Gastroesophageal sphincter (tissue), 4 donors: ENCODE measurements around the gene TADA2B. TPM values are rescaled to one million over a fixed set of nuclear protein-coding genes. Genes with fewer than 3 reads are reported as not detected.
"Not testable (repeated sequence)": the region's sequence is repeated elsewhere in the genome, so short reads cannot be mapped to it uniquely, and the experiment has no call there.

Experiments used
- ATAC-seq: fragments of 150-250 bp; one replicate; pipeline ENCODE4 v1.9.1; 2016; ENCODE audit warnings: mild to moderate bottlenecking, moderate library complexity
- H3K27ac ChIP-seq, 4 donors: fragments of 200-600 bp; sonication (generic) in 3 of 4; 1 replicate in 3 of 4; 2 replicates in 1 of 4; pipeline ENCODE4 v1.5.1; 2016 to 2019
- H3K27me3 ChIP-seq: fragments of 200-600 bp; sonication (generic); one replicate; pipeline ENCODE4 v1.5.1; 2019
- H3K36me3 ChIP-seq, 2 donors: fragments of 200-600 bp; sonication (generic); one replicate each; pipeline ENCODE4 v1.5.1; 2019; ENCODE audit warnings: control low read depth in 1 of 2
- H3K4me1 ChIP-seq, 3 donors: fragments of 200-600 bp; sonication (generic); 1 replicate in 2 of 3; 2 replicates in 1 of 3; pipeline ENCODE4 v1.5.1; 2016 to 2019; ENCODE audit warnings: control low read depth in 2 of 3
- H3K4me3 ChIP-seq, 2 donors: fragments of 200-600 bp; sonication (generic); one replicate each; pipeline ENCODE4 v1.5.1; 2019; ENCODE audit warnings: mild to moderate bottlenecking in 1 of 2, moderate library complexity in 1 of 2
- H3K9me3 ChIP-seq, 3 donors: fragments of 200-600 bp; sonication (generic); one replicate each; pipeline ENCODE4 v1.5.1; 2017 to 2019; ENCODE audit warnings: control low read depth in 2 of 3
- EP300 ChIP-seq: sonication (generic); formaldehyde crosslinking; IDR thresholded peaks from one replicate; pipeline ENCODE4 v1.6.1; 2017; ENCODE audit warnings: antibody characterized with exemption, mild to moderate bottlenecking
- POLR2A ChIP-seq, 2 donors: fragments of 450-650 bp; IDR thresholded peaks; one replicate each; pipeline ENCODE4 v1.6.1; 2017; ENCODE audit warnings: antibody characterized with exemption in 2 of 2, mild to moderate bottlenecking in 2 of 2, moderate library complexity in 1 of 2
- POLR2AphosphoS5 ChIP-seq: sonication (generic); formaldehyde crosslinking; IDR thresholded peaks from one replicate; pipeline ENCODE4 v1.6.1; 2017; ENCODE audit warnings: antibody characterized with exemption
- WGBS, 2 donors: methylation state at CpG; one replicate each; pipeline ENCODE4 v1.1.5; 2018; ENCODE audit warnings: low coverage in 1 of 2; 5-methylcytosine and 5-hydroxymethylcytosine counted together
- total RNA-seq, 4 donors: library from RNA; depleted of rRNA; stranded (reverse); fragments of >200 nt; gene quantifications; one replicate each; pipeline ENCODE4 v1.1.0, GENCODE V29; 2016
- TF ChIP-seq, protein P1 (sequence below), 4 experiments: fragments of 200-600 bp in 2 of 4; fragments of 450-650 bp in 2 of 4; sonication (generic) in 1 of 4; IDR thresholded peaks; one replicate each; pipeline ENCODE4 v1.5.1; 2017 to 2019; ENCODE audit warnings: antibody characterized with exemption in 4 of 4, mild to moderate bottlenecking in 2 of 4, moderate library complexity in 2 of 4

Gene TADA2B
- total RNA-seq, 4 donors from 2014 or later = 20.5 to 37.3 (median 28.1) TPM

GRCh38 chr4:7078025-7078424 lies 34.9 kb downstream of the TADA2B start:
- TF ChIP-seq POLR2A (IDR thresholded peaks at IDR 0.05) = no peak
- TF ChIP-seq, protein P1, sequence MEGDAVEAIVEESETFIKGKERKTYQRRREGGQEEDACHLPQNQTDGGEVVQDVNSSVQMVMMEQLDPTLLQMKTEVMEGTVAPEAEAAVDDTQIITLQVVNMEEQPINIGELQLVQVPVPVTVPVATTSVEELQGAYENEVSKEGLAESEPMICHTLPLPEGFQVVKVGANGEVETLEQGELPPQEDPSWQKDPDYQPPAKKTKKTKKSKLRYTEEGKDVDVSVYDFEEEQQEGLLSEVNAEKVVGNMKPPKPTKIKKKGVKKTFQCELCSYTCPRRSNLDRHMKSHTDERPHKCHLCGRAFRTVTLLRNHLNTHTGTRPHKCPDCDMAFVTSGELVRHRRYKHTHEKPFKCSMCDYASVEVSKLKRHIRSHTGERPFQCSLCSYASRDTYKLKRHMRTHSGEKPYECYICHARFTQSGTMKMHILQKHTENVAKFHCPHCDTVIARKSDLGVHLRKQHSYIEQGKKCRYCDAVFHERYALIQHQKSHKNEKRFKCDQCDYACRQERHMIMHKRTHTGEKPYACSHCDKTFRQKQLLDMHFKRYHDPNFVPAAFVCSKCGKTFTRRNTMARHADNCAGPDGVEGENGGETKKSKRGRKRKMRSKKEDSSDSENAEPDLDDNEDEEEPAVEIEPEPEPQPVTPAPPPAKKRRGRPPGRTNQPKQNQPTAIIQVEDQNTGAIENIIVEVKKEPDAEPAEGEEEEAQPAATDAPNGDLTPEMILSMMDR (IDR thresholded peaks at IDR 0.05) = no peak
- TF ChIP-seq EP300 = no peak
- TF ChIP-seq POLR2AphosphoS5 = no peak
- Histone ChIP-seq H3K36me3 (no peaks in the 10 kb centered on the region), H3K4me1 (peaks cover 0 to 8% (median 0%) of the 10 kb centered on the region in 3 donors), H3K27me3 (peaks cover 1% of the 10 kb centered on the region), H3K27ac (no peak overlapping the region), H3K9me3 (no peaks in the 10 kb centered on the region), H3K4me3 (no peak overlapping the region)
- no peak for ATAC-seq
- 87 to 88% methylated on average over 5 of the region's 5 CpGs for WGBS, 2 donors

DNA sequence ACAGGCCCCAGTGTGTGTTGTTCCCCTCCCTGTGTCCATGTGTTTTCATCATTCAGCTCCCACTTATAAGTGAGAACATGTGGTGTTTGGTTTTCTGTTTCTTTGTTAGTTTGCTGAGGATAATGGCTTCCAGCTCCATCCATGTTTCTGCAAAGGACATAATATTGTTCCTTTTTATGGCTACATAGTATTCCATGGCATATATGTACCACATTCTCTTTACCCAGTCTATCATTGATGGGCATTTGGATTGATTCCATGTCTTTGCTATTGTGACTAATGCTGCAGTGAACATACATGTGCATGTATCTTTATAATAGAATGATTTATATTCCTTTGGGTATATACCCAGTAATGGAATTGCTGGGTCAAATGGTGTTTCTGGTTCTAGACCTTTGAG lies 36.3 kb downstream of the TADA2B start:
- not testable (repeated sequence) for H3K4me1 ChIP-seq, H3K4me3 ChIP-seq, H3K36me3 ChIP-seq, H3K27me3 ChIP-seq, H3K27ac ChIP-seq, H3K9me3 ChIP-seq, ATAC-seq

DNA sequence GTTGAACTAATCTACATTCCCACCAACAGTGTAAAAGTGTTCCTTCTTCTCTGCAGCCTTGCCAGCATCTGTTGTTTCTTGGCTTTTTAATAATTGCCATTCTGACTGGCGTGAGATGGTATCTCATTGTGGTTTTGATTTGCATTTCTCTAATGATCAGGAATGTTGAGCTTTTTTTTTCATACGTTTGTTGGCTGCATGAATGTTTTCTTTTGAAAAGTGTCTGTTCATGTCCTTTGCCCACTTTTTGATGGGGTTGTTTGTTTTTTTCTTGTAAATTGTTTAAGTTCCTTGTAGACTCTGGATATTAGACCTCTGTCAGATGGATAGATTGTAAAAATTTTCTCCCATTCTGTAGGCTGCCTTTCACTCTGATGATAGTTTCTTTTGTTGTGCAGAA lies 36.7 kb downstream of the TADA2B start:
- H3K27me3 ChIP-seq, H3K36me3 ChIP-seq, H3K4me1 ChIP-seq, H3K4me3 ChIP-seq, ATAC-seq, H3K9me3 ChIP-seq, H3K27ac ChIP-seq: not testable (repeated sequence)
- 88% methylated on average over 2 of the region's 2 CpGs; no CpG with 5 or more reads in 1 of the 2 donors for WGBS, 2 donors

GRCh38 chr4:7083597-7084563 lies 40.7 kb downstream of the TADA2B start:
- 75% methylated on average over 4 of the region's 9 CpGs; no CpG with 5 or more reads in 1 of the 2 donors for WGBS, 2 donors

DNA sequence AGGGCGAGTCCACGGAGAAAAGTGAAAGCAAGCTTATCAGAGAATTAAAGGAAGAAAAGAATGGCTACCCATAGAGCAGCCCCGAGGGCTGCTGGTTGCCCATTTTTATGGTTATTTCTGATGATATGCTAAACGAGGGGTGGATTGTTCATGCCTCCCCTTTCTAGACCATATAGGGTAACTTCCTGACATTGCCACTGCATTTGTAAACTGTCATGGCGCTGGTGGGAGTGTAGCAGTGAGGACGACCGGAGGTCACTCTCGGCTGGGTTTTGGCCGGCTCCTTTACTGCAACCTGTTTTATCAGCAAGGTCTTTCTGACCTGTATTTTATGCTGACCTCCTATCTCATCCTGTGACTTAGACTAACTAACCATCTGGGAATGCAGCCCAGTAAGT lies 41.4 kb downstream of the TADA2B start:
- H3K27me3 ChIP-seq, H3K27ac ChIP-seq: not testable (repeated sequence)
- 32 to 49% methylated on average over 7 to 9 of the region's 9 CpGs for WGBS, 2 donors

More at GRCh38 chr4:7083597-7084563, 40.7 kb downstream of the TADA2B start:
- no peaks in the 10 kb centered on the region for H3K9me3 ChIP-seq
- H3K36me3 ChIP-seq = no peaks in the 10 kb centered on the region
- ATAC-seq = no peak
- H3K4me3 ChIP-seq = peak overlapping the region in 1 of 2 donors; percentile 34
- no peak overlapping the region for H3K27ac ChIP-seq
- peaks cover 9% of the 10 kb centered on the region for H3K27me3 ChIP-seq
- H3K4me1 ChIP-seq = peaks cover 0 to 12% (median 0%) of the 10 kb centered on the region in 3 donors
- TF ChIP-seq EP300 (no peak), POLR2AphosphoS5 (no peak), POLR2A (IDR thresholded peaks at IDR 0.05) (no peak)

DNA sequence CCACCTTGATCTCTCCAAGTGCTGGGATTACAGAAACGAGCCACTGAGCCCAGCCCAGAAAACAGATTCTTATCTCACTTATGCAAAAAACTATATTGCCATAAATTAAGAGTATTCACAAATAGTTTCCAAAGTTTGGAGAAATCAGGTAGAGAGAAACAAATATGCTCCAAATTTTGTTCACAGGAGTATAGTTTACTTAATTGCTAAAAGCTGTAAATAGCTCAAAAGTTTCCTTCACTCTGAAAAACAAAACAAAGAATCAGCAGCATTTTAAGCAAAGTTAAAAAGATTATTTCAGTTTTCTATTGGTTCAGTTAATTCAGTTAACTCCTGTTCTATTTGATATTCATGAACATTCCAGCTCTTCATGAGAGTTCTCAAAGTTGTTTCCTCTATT lies 43.2 kb downstream of the TADA2B start:
- no peak for TF ChIP-seq EP300
- no peak for TF ChIP-seq POLR2A (IDR thresholded peaks at IDR 0.05)
- TF ChIP-seq POLR2AphosphoS5 = no peak
- TF ChIP-seq, protein P1 (IDR thresholded peaks at IDR 0.05) = no peak
- no peaks in the 10 kb centered on the region for H3K36me3 ChIP-seq
- no peak overlapping the region for H3K27ac ChIP-seq
- peaks cover 2 to 25% (median 3%) of the 10 kb centered on the region in 3 donors for H3K4me1 ChIP-seq
- H3K4me3 ChIP-seq = no peak overlapping the region
- no peaks in the 10 kb centered on the region for H3K9me3 ChIP-seq
- H3K27me3 ChIP-seq = peaks cover 9% of the 10 kb centered on the region
- no peak for ATAC-seq
- WGBS, 2 donors = 55% methylated on average over 1 of the region's 1 CpG; no CpG with 5 or more reads in 1 of the 2 donors

More for the DNA sequence above, 41.4 kb downstream of the TADA2B start:
- not testable (repeated sequence) for ATAC-seq, H3K9me3 ChIP-seq, H3K36me3 ChIP-seq
- H3K4me1 ChIP-seq = peaks cover 0 to 19% (median 2%) of the 10 kb centered on the region in 3 donors
- peak overlapping the region in 1 of 2 donors; percentile 34 for H3K4me3 ChIP-seq

DNA sequence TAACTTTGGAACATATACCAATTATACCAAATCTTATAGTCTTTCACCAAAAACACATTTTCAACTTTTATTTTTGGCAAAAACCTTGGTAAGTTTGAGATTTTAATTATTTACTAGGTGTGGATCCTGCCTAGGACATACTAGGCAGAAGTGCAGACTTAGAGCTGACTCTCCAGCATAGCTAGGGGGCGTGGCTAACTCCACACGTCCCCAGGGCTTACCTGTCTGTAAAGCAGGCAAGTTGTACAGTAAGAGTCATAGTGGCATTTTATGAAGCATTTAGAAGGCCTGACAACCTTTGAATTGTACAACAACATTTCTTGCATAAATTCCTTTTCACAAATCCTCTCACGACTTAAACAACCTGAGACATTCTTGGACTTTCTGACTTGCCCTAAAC lies 43.9 kb downstream of the TADA2B start:
- no peak for ATAC-seq
- Histone ChIP-seq H3K4me1 (peaks cover 2 to 22% (median 3%) of the 10 kb centered on the region in 3 donors), H3K27ac (no peak overlapping the region), H3K9me3 (no peaks in the 10 kb centered on the region), H3K4me3 (no peak overlapping the region), H3K36me3 (no peaks in the 10 kb centered on the region), H3K27me3 (peaks cover 9% of the 10 kb centered on the region)
- TF ChIP-seq POLR2AphosphoS5 (no peak), EP300 (no peak)
- TF ChIP-seq, protein P1 (IDR thresholded peaks at IDR 0.05) = no peak
- WGBS, 2 donors = 70 to 71% methylated on average over 3 of the region's 3 CpGs
